ENCODE results near the gene WDR7. TPM values are rescaled to one million over a fixed set of nuclear protein-coding genes. Genes with fewer than 3 reads are reported as not detected.

WDR7 gene
- total and polyA plus RNA-seq, 2 experiments from 2014 or later, result 5.9 to 19.0 TPM

DNA sequence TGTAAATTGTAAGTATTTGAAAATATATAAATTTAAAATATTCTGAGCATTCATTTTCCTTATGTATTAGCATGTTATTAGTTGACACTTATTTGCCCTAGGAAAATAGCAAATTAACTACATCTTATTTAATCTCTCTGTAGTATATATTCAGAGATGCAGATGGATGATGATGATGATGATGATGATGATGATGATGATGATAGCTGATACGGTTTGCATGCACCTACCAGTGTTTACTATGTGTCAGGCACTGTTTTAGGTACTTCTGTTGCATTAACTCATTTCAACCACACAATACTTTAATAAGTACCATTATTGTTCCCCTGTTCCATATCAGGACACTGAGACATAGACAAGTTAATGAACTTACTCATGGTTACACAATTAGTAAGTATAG, 304.3 kb downstream of the WDR7 start:
- 97% methylated on average over 1 of the region's 1 CpG for WGBS (ENCODE audit: low lambda C conversion rate, missing lambda C conversion rate)
- Histone ChIP-seq H3K79me2 (no peaks in the 10 kb centered on the region), H4K20me1 (ENCODE audit: insufficient read depth, poor library complexity, severe bottlenecking) (no peaks in the 10 kb centered on the region), H3K4me3 (no peak overlapping the region), H3K4me2 (no peak overlapping the region), H3K36me3 (replicated peaks; ENCODE audit: insufficient read depth, low read depth) (no peaks in the 10 kb centered on the region), H3K9me3 (ENCODE audit: low read depth) (no peaks in the 10 kb centered on the region), H3K27me3 (no peaks in the 10 kb centered on the region), H3K9me2 (replicated peaks; ENCODE audit: insufficient read depth) (no peaks in the 10 kb centered on the region), H3K27ac (no peak overlapping the region), H3K4me1 (ENCODE audit: insufficient read depth) (no peaks in the 10 kb centered on the region), H2AFZ (no peak overlapping the region)
- TF ChIP-seq EZH2 (IDR thresholded peaks at IDR 0.05; ENCODE audit: borderline replicate concordance) (no peak), EZH2phosphoT487 (IDR thresholded peaks at IDR 0.05; ENCODE audit: low read depth, severe bottlenecking, unreplicated experiment) (no peak), CTCF (IDR thresholded peaks at IDR 0.05; ENCODE audit: poor library complexity) (no peak)
- no peak for DNase-seq (ENCODE audit: low spot score)

GRCh38 chr18:56959120-56959519, 308.0 kb downstream of the WDR7 start:
- H4K20me1 ChIP-seq (ENCODE audit: insufficient read depth, poor library complexity, severe bottlenecking), result no peaks in the 10 kb centered on the region
- no peak for TF ChIP-seq CTCF (IDR thresholded peaks at IDR 0.05; ENCODE audit: poor library complexity)
- H3K27ac ChIP-seq, result no peak overlapping the region
- no peaks in the 10 kb centered on the region for H3K36me3 ChIP-seq (replicated peaks; ENCODE audit: insufficient read depth, low read depth)
- H3K27me3 ChIP-seq, result no peaks in the 10 kb centered on the region
- WGBS (ENCODE audit: low lambda C conversion rate, missing lambda C conversion rate), result 93% methylated on average over 3 of the region's 3 CpGs
- H3K9me2 ChIP-seq (replicated peaks; ENCODE audit: insufficient read depth), result no peaks in the 10 kb centered on the region
- no peak overlapping the region for H2AFZ ChIP-seq
- no peaks in the 10 kb centered on the region for H3K9me3 ChIP-seq (ENCODE audit: low read depth)
- no peak for DNase-seq (ENCODE audit: low spot score)
- no peak overlapping the region for H3K4me3 ChIP-seq
- no peak overlapping the region for H3K4me2 ChIP-seq
- no peaks in the 10 kb centered on the region for H3K4me1 ChIP-seq (ENCODE audit: insufficient read depth)
- no peaks in the 10 kb centered on the region for H3K79me2 ChIP-seq

DNA sequence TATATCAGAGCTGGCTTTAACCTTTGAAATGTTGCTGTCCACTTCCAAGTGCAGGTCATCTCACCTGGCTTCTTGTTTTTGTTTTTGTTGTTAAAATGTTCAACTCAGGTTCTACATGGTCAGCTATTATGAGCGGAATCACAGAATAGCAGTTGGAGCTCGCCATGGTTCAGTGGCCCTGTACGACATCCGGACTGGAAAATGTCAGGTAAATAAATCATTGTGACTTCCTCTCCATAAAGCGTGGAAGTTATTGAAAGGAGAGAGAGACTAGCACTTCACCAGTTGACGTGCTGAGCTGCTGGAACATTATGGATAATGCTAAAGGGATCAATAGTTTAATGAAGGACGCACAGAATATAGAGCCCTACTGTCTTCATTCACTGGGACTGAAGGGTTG, 311.2 kb downstream of the WDR7 start:
- TF ChIP-seq EZH2 (IDR thresholded peaks at IDR 0.05; ENCODE audit: borderline replicate concordance), result no peak
- TF ChIP-seq CTCF (IDR thresholded peaks at IDR 0.05; ENCODE audit: poor library complexity), result no peak
- no peak for TF ChIP-seq EZH2phosphoT487 (IDR thresholded peaks at IDR 0.05; ENCODE audit: low read depth, severe bottlenecking, unreplicated experiment)
- DNase-seq (ENCODE audit: low spot score), result no peak
- WGBS (ENCODE audit: low lambda C conversion rate, missing lambda C conversion rate), result 91% methylated on average over 7 of the region's 7 CpGs
- Histone ChIP-seq H3K4me1 (ENCODE audit: insufficient read depth) (no peaks in the 10 kb centered on the region), H3K27me3 (no peaks in the 10 kb centered on the region), H3K36me3 (replicated peaks; ENCODE audit: insufficient read depth, low read depth) (no peaks in the 10 kb centered on the region), H3K79me2 (no peaks in the 10 kb centered on the region), H3K27ac (no peak overlapping the region), H3K9me2 (replicated peaks; ENCODE audit: insufficient read depth) (no peaks in the 10 kb centered on the region), H2AFZ (no peak overlapping the region), H4K20me1 (ENCODE audit: insufficient read depth, poor library complexity, severe bottlenecking) (no peaks in the 10 kb centered on the region), H3K4me3 (no peak overlapping the region), H3K4me2 (no peak overlapping the region), H3K9me3 (ENCODE audit: low read depth) (no peaks in the 10 kb centered on the region)

DNA sequence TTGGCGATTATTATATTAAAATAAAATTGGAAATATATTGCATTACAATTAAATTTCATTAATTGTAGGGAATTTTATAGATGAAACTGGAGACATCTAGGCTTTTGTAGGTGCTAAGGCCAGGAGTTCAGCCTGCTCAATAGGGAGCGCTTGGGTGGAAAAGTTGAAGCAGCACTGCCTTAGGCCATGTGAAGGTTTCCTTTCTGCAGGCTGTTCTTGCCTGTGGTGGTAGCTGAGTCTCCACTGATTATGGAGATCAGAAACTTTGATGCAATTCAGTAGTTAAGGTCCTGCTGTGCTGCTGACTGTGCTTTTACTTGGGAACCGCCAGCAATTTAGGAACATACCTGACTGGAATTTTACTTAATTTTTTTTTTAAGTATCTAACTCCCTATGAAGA, 315.9 kb downstream of the WDR7 start:
- H3K79me2 ChIP-seq, result no peaks in the 10 kb centered on the region
- no peaks in the 10 kb centered on the region for H3K36me3 ChIP-seq (replicated peaks; ENCODE audit: insufficient read depth, low read depth)
- TF ChIP-seq EZH2phosphoT487 (IDR thresholded peaks at IDR 0.05; ENCODE audit: low read depth, severe bottlenecking, unreplicated experiment) (no peak), CTCF (IDR thresholded peaks at IDR 0.05; ENCODE audit: poor library complexity) (no peak), EZH2 (IDR thresholded peaks at IDR 0.05; ENCODE audit: borderline replicate concordance) (no peak)
- no peak overlapping the region for H3K4me3 ChIP-seq
- no peaks in the 10 kb centered on the region for H3K4me1 ChIP-seq (ENCODE audit: insufficient read depth)
- WGBS (ENCODE audit: low lambda C conversion rate, missing lambda C conversion rate), result 96% methylated on average over 3 of the region's 3 CpGs
- no peaks in the 10 kb centered on the region for H3K9me2 ChIP-seq (replicated peaks; ENCODE audit: insufficient read depth)
- H3K27ac ChIP-seq, result no peak overlapping the region
- no peak overlapping the region for H2AFZ ChIP-seq
- no peak overlapping the region for H3K4me2 ChIP-seq
- H3K9me3 ChIP-seq (ENCODE audit: low read depth), result no peaks in the 10 kb centered on the region
- DNase-seq (ENCODE audit: low spot score), result no peak
- H3K27me3 ChIP-seq, result no peaks in the 10 kb centered on the region
- H4K20me1 ChIP-seq (ENCODE audit: insufficient read depth, poor library complexity, severe bottlenecking), result no peaks in the 10 kb centered on the region
